Mammary epithelial cell (primary cell): ENCODE measurements around the gene RBMY1B.
"Not testable (repeated sequence)": the region's sequence is repeated elsewhere in the genome, so short reads cannot be mapped to it uniquely, and the experiment has no call there.

ENCODE experiments used
- EZH2 ChIP-seq: IDR thresholded peaks from 2 replicates; pipeline ENCODE4 v1.6.1; 2012; ENCODE audit warnings: low read length, inconsistent platforms, borderline replicate concordance
- TF ChIP-seq, protein P1 (sequence below), 2 donors: IDR thresholded peaks in 1 of 2; conservative IDR thresholded peaks in 1 of 2; 2 replicates each; pipeline ENCODE4 v1.5.1; 2011 to 2012; ENCODE audit warnings: inconsistent platforms in 2 of 2, low read length in 2 of 2, mild to moderate bottlenecking in 2 of 2, control low read depth in 1 of 2, low read depth in 1 of 2; ENCODE audit not compliant: insufficient read depth in 1 of 2; ENCODE audit errors: extremely low read depth in 1 of 2

DNA sequence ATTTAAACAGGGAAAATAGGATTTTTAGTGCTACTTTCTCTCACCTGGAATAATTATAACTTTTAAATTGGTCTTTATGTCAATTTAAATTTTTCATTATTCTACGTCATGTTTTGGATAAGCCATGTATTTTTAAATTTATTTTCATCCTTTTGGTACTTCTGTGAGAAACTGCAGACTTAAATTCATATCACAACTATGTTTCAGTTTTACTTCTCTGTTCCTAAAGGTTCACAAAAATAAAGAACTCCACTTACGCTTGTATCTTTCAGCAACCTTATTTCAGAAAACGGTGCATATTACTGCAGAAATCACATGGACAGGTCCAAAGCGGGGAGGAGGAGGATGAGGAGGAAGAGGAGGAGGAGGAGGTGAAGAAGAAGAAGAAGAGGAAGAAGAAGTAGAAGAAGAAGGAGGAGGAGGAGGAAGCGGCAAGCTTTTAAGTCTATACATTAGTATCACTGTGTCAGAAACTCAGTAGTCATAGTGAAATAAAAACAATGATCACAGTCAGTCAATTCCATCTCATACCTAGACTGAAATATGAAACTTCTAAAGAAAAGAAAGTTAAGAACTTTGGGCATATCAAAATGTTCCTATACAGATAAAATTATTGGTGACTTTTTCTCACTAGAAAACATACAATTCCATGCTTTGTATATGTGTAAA is 48.3 kb downstream of the RBMY1B start:
- TF ChIP-seq, protein P1, sequence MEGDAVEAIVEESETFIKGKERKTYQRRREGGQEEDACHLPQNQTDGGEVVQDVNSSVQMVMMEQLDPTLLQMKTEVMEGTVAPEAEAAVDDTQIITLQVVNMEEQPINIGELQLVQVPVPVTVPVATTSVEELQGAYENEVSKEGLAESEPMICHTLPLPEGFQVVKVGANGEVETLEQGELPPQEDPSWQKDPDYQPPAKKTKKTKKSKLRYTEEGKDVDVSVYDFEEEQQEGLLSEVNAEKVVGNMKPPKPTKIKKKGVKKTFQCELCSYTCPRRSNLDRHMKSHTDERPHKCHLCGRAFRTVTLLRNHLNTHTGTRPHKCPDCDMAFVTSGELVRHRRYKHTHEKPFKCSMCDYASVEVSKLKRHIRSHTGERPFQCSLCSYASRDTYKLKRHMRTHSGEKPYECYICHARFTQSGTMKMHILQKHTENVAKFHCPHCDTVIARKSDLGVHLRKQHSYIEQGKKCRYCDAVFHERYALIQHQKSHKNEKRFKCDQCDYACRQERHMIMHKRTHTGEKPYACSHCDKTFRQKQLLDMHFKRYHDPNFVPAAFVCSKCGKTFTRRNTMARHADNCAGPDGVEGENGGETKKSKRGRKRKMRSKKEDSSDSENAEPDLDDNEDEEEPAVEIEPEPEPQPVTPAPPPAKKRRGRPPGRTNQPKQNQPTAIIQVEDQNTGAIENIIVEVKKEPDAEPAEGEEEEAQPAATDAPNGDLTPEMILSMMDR (conservative IDR thresholded peaks at IDR 0.05 in 1 of 2, IDR thresholded peaks at IDR 0.05 in 1 of 2; ENCODE audit: extremely low read depth in 1 of 2, insufficient read depth in 1 of 2, low read depth in 1 of 2, low read length in 2 of 2) = not testable (repeated sequence)
- not testable (repeated sequence) for TF ChIP-seq EZH2
